PC-9 (cell line): ENCODE measurements around the gene CELSR3. TPM values are rescaled to one million over a fixed set of nuclear protein-coding genes. Genes with fewer than 3 reads are reported as not detected.

Source experiments
- BruUV-seq: library from RNA; stranded (reverse); fragments of 400-500 nt; replicated peaks from 2 replicates; lab custom pipeline; 2021; lab: Mats Ljungman, UMichigan
- CTCF ChIA-PET: fragments of 300-600 bp; sonication (Branson Sonifier 250); formaldehyde crosslinking; loops from one replicate; lab custom pipeline; 2022; ENCODE audit warnings: antibody characterized with exemption; lab: Charles Lee
- POLR2A ChIA-PET: fragments of 300-600 bp; sonication (Branson Sonifier 250); formaldehyde crosslinking; loops from one replicate; lab custom pipeline; 2022; ENCODE audit warnings: antibody characterized with exemption; ENCODE audit not compliant: unreplicated experiment; lab: Charles Lee
- DNase-seq, 2 experiments: peaks; one replicate each; pipeline versions ENCODE4 v3.0.0 to v3.0.0-alpha.2; 2015 to 2022; ENCODE audit warnings: mixed read lengths in 1 of 2
- H2AFZ ChIP-seq: fragments of 200-600 bp; sonication (generic); 2 replicates; pipeline ENCODE4 v1.8.1; 2017; ENCODE audit warnings: antibody characterized with exemption
- H3F3A ChIP-seq: fragments of 200-600 bp; sonication (generic); 2 replicates; pipeline ENCODE4 v1.8.1; 2017; ENCODE audit warnings: antibody characterized with exemption, mild to moderate bottlenecking, low read depth; ENCODE audit not compliant: insufficient read depth
- H3K27ac ChIP-seq: fragments of 200-600 bp; sonication (generic); 2 replicates; pipeline ENCODE4 v1.6.1; 2016; ENCODE audit warnings: mixed run types
- H3K27me3 ChIP-seq: fragments of 200-600 bp; sonication (generic); 2 replicates; pipeline ENCODE4 v1.6.1; 2016; ENCODE audit warnings: low read depth, mixed run types; ENCODE audit not compliant: insufficient read depth
- H3K36me3 ChIP-seq: fragments of 200-600 bp; sonication (generic); 2 replicates; pipeline ENCODE4 v1.6.1; 2016; ENCODE audit warnings: low read depth, mixed run types
- H3K4me1 ChIP-seq: fragments of 200-600 bp; sonication (generic); replicated peaks from 2 replicates; pipeline ENCODE4 v1.6.1; 2016; ENCODE audit warnings: mixed run types; ENCODE audit not compliant: insufficient read depth
- H3K4me2 ChIP-seq: fragments of 200-600 bp; sonication (generic); 2 replicates; pipeline ENCODE4 v1.6.1; 2017; ENCODE audit warnings: mixed run types
- H3K4me3 ChIP-seq: fragments of 200-600 bp; sonication (generic); 2 replicates; pipeline ENCODE4 v1.6.1; 2016; ENCODE audit warnings: mixed run types
- H3K79me2 ChIP-seq: fragments of 200-600 bp; sonication (generic); 2 replicates; pipeline ENCODE4 v1.6.1; 2017; ENCODE audit warnings: low read depth, mixed run types
- H3K9me2 ChIP-seq: fragments of 200-600 bp; sonication (generic); 2 replicates; pipeline ENCODE4 v1.8.1; 2017; ENCODE audit warnings: mild to moderate bottlenecking; ENCODE audit not compliant: insufficient read depth
- H3K9me3 ChIP-seq: fragments of 200-600 bp; sonication (generic); 2 replicates; pipeline ENCODE4 v1.8.1; 2016; ENCODE audit warnings: low read depth; ENCODE audit not compliant: insufficient read depth
- H4K20me1 ChIP-seq: fragments of 200-600 bp; sonication (generic); 2 replicates; pipeline ENCODE4 v1.8.1; 2017; ENCODE audit not compliant: insufficient read depth
- CTCF ChIP-seq: fragments of 200-600 bp; sonication (generic); conservative IDR thresholded peaks from 2 replicates; pipeline ENCODE4 v1.6.1; 2017; ENCODE audit warnings: mixed run types, antibody characterized with exemption, mild to moderate bottlenecking, moderate library complexity
- EZH2 ChIP-seq: fragments of 200-600 bp; sonication (generic); IDR thresholded peaks from 2 replicates; pipeline ENCODE4 v1.8.0; 2017; ENCODE audit warnings: antibody characterized with exemption, low read depth
- intact Hi-C: fragments of 100-400 bp; cut with micrococcal nuclease; formaldehyde crosslinking; loops from one replicate; pipeline ENCODE4 v1.10.0; 2022; ENCODE audit not compliant: unreplicated experiment
- total RNA-seq: library from RNA; stranded (reverse); gene quantifications from 2 replicates; pipeline ENCODE4 v1.2.3, GENCODE V29; 2021

Gene CELSR3
- total RNA-seq, 1 experiment from 2014 or later, result 9.9 TPM

GRCh38 chr3:48709051-48709461 is 46.4 kb upstream of the CELSR3 start:
- H3K27me3 ChIP-seq, result no peaks in the 10 kb centered on the region
- intact Hi-C loops, result no loop called here
- H2AFZ ChIP-seq, result no peak overlapping the region
- ChIA-PET CTCF (no interaction called here), POLR2A (interaction anchor here (0.7 kb wide), 1 partner anchor 13 kb away, joined by 7 read pairs; no protein-coding TSS in a partner anchor)
- H4K20me1 ChIP-seq, result peaks cover 81% of the 10 kb centered on the region
- H3K79me2 ChIP-seq, result peaks cover 93% of the 10 kb centered on the region
- H3K9me2 ChIP-seq, result no peaks in the 10 kb centered on the region
- no peaks in the 10 kb centered on the region for H3F3A ChIP-seq
- H3K9me3 ChIP-seq, result no peaks in the 10 kb centered on the region
- peaks cover 11% of the 10 kb centered on the region for H3K36me3 ChIP-seq
- no peak overlapping the region for H3K27ac ChIP-seq
- H3K4me3 ChIP-seq, result no peak overlapping the region
- no peak for TF ChIP-seq CTCF
- no peak for TF ChIP-seq EZH2
- H3K4me2 ChIP-seq, result no peak overlapping the region
- no peaks in the 10 kb centered on the region for H3K4me1 ChIP-seq
- DNase-seq, result no peak
- BruUV-seq, result no TSS peak

DNA sequence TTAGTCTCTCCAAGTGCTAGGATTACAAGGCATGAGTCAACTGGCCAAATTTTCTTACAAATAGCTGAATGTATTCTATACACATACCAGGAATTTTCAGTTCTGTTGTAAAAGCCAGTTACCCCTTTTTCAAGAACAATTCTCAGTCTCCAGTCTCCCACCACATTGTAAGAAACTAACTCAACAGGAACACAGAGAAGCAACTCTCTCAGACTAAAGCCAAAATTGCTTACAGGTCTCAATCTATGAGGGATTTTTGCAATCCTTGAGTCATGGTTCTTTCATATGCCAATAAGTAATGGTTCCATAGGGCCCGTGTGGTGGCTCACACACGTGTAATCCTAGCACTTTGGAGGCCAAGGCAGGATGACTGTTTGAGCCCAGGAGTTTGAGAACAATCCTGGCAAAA is 45.8 kb upstream of the CELSR3 start:
- TF ChIP-seq EZH2, result no peak
- no peak for TF ChIP-seq CTCF
- no peak for DNase-seq
- H4K20me1 ChIP-seq, result peaks cover 80% of the 10 kb centered on the region
- no peaks in the 10 kb centered on the region for H3K27me3 ChIP-seq
- BruUV-seq, result no TSS peak
- H3K27ac ChIP-seq, result no peak overlapping the region
- no peak overlapping the region for H3K4me2 ChIP-seq
- no peaks in the 10 kb centered on the region for H3K4me1 ChIP-seq
- CTCF ChIA-PET, result no interaction called here
- H3K4me3 ChIP-seq, result no peak overlapping the region
- H3K9me3 ChIP-seq, result no peaks in the 10 kb centered on the region
- intact Hi-C loops, result no loop called here
- POLR2A ChIA-PET, result interaction anchor here (0.6 kb wide), 1 partner anchor 8 kb away, joined by 5 read pairs; no protein-coding TSS in a partner anchor
- peaks cover 93% of the 10 kb centered on the region for H3K79me2 ChIP-seq
- no peaks in the 10 kb centered on the region for H3F3A ChIP-seq
- H3K9me2 ChIP-seq, result no peaks in the 10 kb centered on the region
- no peak overlapping the region for H2AFZ ChIP-seq
- peaks cover 9% of the 10 kb centered on the region; the same call in 1 of the 2 replicates for H3K36me3 ChIP-seq

- Histone ChIP-seq H3K36me3 (peaks cover 9% of the 10 kb centered on the region), H3K4me3 (no peak overlapping the region), H2AFZ (no peak overlapping the region), H3K27me3 (no peaks in the 10 kb centered on the region), H3K79me2 (peaks cover 93% of the 10 kb centered on the region), H3K9me3 (no peaks in the 10 kb centered on the region), H4K20me1 (peaks cover 83% of the 10 kb centered on the region), H3K9me2 (no peaks in the 10 kb centered on the region), H3K4me2 (no peak overlapping the region), H3F3A (peaks cover 6% of the 10 kb centered on the region; the same call in 1 of the 2 replicates), H3K4me1 (no peaks in the 10 kb centered on the region), H3K27ac (no peak overlapping the region)
- CTCF ChIA-PET, result no interaction called here
- no TSS peak for BruUV-seq
- intact Hi-C loops, result no loop called here
- DNase-seq, result no peak
- no peak for TF ChIP-seq EZH2
- TF ChIP-seq CTCF, result no peak
- POLR2A ChIA-PET, result no interaction called here
Observed at GRCh38 chr3:48707157-48707556, 44.5 kb upstream of the CELSR3 start.
